NOMO-1 (cell line): ENCODE data around the gene CRTC1.
"Not testable (repeated sequence)": the region's sequence is repeated elsewhere in the genome, so short reads cannot be mapped to it uniquely, and the experiment has no call there.

ENCODE experiments used
- DNase-seq, 2 experiments: peaks; one replicate each; lab custom pipeline; 2025; ENCODE audit not compliant: unreplicated experiment in 2 of 2; lab: John Stamatoyannopoulos, UW

Gene CRTC1

DNA sequence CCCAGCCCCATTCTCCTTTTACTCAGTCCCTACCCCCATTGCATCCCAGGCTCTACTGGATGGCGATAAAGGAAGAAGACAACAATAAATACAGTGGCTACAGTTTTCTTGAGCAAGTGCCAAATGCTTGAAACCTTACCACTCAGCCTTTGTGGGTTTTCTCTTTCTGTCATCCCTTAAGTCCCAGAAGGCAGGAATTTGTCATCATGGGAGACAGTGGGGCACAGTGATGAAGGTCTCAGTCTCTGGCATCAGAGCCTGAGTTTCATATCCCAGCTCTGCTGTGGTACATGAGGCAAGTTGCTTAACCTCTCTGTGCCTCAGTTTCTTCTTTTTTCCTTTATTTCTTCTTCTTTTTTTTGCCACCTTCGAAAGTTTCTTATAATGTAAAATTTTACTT, 112.8 kb downstream of the CRTC1 start:
- DNase-seq, result no peak

- DNase-seq, result no peak
Observed at GRCh38 chr19:18798384-18799352, 115.2 kb downstream of the CRTC1 start.

GRCh38 chr19:18799389-18799970, 116.0 kb downstream of the CRTC1 start:
- DNase-seq, result no peak

DNA sequence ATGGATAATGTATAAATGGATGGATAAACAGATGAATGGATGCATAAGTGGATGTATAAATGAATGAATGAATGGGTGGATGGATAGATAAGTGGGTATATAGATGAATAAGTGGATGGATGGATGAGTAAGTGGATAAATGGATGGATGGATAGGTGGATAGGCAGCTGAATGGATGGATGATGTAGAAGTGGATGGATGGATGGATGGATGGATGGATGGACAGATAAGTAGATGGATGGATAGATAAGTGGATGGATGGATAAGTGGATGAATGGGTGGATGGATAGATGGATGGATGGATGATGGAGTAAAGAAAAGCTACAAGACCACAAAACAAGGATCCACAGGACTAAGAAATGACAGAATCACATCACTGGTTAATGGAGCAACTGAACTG, 116.6 kb downstream of the CRTC1 start:
- no peak for DNase-seq

- no peak for DNase-seq
Observed at GRCh38 chr19:18800636-18801035, 117.2 kb downstream of the CRTC1 start.

DNA sequence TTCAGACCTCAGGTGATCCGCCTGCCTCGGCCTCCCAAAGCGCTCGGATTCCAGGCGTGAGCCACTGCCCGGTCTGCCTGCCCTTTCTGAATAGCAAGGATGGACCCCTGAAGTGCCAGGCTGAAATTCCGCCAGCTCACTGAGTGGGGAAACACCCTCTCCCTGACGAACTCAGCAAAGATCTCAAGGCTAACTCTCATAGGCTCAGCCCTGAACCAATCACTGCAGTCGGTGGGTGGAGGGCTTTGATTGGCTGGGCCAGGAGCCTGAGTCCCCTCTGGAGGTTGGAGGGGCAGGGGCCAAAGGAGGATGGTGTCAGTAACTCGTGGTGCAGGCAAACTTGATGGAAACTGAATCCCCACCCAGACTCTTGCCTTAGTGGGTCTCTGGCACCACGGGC, 118.9 kb downstream of the CRTC1 start:
- no peak for DNase-seq

DNA sequence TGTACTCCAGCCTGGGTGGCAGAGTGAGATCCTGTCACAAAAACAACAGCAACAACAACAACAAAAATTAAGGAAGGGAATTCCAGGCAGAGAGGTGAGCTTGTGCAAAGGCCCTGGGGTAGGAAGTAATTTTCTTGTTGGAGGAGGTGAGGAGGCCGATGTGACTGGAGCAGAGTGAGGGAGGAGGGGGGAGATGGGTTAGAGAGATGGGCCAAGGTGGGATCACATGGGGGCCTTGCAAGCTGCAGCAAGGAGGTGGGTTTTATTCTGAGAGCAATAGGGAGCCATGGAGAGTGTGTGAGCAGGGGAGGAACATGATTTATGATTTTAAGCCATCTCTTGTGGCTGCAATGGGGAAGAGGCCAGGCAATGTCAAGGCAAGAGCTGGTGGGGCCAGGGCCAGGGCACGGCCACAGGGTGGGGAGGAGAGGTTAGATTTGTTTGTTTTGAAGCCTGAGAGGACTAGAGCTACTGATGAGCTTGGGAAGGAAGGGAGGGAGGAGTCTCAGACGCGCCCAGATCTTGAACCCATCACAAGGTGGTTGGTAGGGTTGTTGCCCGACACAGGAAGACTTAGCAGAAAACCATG, 120.2 kb downstream of the CRTC1 start:
- DNase-seq, result no peak

DNA sequence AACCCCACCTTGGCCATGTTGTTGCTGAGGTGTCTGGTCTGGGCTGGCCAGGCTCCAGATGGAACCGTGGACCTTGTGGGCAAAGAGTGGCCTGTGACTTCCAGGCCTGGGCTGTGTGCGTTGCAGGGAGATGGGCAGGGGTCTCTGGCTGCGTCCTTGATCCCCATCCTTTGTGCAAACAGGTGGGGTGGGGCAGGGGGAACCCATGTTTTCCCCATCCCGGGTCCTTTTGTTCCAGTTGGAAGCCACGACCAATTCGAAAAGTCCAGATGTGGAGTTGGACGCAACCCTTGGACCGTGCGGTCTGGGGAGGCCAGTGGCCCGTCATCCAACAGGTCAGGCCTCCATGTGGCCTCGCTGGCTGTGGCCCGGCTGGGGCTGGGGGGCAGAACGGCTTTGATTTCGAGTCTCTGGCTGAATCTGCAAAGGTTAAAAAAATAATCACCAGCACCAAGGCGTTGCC, 120.7 kb downstream of the CRTC1 start:
- no peak for DNase-seq

- DNase-seq, result no peak
Observed at GRCh38 chr19:18804643-18805042, 121.2 kb downstream of the CRTC1 start.

DNA sequence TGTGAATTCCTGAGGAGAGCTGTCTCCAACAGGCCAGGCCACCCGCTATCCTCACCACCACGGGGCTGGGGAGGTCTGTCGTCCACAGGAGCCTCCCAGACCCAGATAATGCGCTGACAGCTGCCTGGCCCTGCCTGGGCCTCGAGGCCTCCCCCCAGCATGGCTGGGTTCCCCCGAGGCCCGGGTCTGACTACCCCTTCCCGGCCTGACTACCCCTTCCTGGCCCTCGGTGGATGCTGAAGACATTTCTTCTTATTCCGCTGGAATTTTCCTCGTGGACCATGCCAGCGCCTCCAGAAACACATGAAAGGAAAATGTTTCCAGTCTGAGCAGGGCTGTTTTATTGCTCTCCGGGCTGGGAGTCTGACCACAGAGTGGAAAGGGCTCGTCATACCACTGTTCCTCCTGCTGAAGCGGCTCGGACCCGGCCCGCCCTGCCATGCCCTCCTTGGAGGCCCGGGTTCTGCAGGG, 124.4 kb downstream of the CRTC1 start:
- no peak for DNase-seq

GRCh38 chr19:18809149-18809868, 125.8 kb downstream of the CRTC1 start:
- peak in 1 of 2 experiments; percentile 49 for DNase-seq

- not testable (repeated sequence) for DNase-seq
Observed at GRCh38 chr19:18811638-18812037, 128.2 kb downstream of the CRTC1 start.

DNA sequence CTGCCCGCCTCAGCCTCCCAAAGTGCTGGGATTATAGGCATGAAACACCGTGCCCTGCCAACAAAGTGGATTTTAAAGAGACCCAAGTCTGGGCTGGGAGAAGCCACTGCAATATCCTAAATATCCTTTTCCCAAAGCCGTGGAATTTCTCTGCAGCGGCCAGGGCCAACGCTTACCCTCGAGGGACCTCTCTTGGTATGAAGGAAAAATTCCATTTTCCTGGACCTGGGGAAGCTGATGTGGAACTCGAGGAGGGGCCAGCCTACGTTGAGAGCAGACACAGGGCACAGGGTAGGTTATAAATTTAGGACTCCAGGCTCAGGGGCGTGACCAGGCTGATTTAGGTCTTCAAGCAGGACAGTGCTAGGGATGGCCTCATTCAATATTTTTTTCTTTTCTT, 130.6 kb downstream of the CRTC1 start:
- DNase-seq, result no peak

DNA sequence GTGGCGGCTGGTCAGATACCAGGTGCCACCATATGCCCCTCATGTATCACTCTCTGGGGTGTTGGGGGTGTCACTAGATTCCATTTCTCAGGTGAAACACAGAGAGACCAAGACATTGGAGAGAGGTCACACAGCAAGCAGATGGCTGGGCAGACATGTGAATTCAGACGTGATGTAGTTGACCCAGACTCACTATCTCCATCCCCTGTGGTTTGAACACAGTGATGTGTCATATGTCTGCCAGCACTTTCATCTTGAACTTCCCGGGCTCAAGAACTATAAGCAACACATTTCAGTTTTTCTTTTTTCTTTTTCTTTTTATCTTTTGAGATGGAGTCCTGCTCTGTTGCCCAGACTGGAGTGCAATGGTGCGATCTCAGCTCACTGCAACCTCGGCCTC, 132.2 kb downstream of the CRTC1 start:
- DNase-seq, result no peak

DNA sequence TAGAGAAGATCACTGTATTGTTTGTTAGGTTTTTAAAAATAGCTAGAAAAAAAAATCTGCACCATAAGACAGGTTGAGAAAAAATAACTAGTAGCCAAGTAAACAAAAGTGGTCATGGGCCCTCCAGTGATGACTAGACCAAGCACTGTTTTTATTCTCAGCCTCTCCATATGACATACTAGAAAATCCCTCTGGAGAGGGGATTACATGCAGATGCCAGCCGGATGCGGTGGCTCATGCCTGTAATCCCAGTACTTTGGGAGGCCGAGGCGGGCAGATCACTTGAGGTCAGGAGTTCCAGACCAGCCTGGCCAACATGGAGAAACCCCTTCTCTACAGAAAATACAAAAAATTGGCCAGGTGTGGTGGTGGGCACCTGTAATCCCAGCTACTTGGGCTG, 133.2 kb downstream of the CRTC1 start:
- DNase-seq, result not testable (repeated sequence)

DNA sequence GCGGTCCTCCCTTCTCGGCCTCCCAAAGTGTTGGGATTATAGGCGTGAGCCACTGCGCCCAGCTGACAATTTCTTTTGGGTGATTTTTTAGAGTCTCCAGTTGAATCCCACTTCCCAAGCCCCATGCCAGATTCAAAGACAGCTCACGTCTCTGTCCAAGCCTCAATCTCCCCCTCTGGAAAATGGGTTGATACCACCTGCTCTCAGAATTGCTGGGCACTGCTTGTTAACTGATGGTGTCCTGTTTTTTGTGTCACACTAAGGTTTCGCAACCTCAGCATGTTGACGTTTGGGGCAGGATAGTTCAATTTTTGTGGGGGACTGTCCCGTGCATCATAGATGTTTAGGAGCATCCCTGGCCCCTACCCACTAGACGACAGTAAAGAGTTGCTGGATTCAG, 134.1 kb downstream of the CRTC1 start:
- DNase-seq, result no peak

DNA sequence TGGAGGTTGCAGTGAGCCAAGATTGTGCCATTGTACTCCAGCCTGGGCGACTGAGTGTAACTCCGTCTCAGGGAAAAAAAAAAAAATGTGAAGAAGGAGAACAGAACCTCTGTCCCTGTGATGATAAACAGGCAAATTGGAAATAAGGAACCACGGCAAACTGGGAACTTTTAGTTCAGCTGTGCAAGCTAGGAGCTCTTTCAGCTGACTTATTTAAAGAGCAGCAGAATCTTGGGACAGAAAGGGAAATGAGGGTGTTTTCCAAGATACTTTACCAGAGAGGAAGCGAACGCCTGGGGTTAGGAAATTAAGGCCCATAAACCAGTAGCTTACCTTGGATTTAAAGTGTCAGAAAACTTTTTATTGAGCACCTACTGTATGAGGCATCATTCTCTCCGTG, 145.3 kb downstream of the CRTC1 start:
- DNase-seq, result no peak

GRCh38 chr19:18830488-18830887, 147.0 kb downstream of the CRTC1 start:
- DNase-seq, result no peak

DNA sequence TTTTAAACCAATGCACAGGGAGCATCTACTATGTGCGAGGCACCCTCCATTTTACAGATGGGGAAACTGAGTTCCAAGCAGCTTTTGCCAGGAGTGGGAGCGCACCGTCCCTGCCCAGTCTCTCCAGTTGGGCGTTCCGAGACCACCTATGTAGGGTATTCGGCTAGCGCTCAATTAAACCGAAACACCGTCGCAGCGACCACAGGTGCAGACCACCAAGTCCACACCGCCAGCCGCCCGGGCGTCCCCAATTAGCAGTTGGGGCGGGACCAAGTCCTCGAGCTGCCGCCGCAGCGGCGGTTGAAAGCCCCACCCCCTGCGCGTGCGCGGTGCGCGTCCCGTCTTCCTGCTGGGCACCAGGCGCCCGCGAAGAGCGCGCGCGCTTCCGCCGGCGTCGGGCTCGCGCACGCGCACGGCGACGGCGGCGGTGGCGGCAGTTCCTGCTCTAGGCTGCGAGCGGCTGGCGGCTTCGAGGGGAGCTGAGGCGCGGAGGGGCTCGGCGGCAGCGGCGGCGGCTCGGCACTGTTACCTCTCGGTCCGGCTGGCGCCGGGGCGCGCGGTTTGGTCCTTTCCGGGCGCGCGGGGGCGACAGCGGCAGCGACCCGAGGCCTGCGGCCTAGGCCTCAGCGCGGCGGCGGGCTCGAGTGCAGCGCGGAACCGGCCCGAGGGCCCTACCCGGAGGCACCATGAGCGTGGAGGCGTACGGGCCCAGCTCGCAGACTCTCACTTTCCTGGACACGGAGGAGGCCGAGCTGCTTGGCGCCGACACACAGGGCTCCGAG, 148.2 kb downstream of the CRTC1 start, which contains the start of gene UPF1:
UPF1 (plus strand) TSS at position 436 of the 782 bp plus-strand sequence; CDS start at position 687, 251 bp downstream.
- DNase-seq, result peak; percentile 84 to 94
